HFFc6 (cell line): Measurements from ENCODE around the gene CIRBP. TPM values are rescaled to one million over a fixed set of nuclear protein-coding genes. Genes with fewer than 3 reads are reported as not detected.

Experiments used
- DNase-seq: peaks from one replicate; pipeline ENCODE4 v3.0.0-alpha.2; 2018
- H3K27ac Mint-ChIP-seq: 2 replicates; pipeline ENCODE4 v1.8.0; 2020; ENCODE audit warnings: mild to moderate bottlenecking, mixed read lengths
- H3K27me3 Mint-ChIP-seq: 2 replicates; pipeline ENCODE4 v1.8.0; 2021; ENCODE audit warnings: mild to moderate bottlenecking, moderate library complexity, mixed read lengths; ENCODE audit not compliant: insufficient read depth
- H3K36me3 Mint-ChIP-seq: 2 replicates; pipeline ENCODE4 v1.8.0; 2021; ENCODE audit warnings: low read depth, mixed read lengths
- H3K4me1 Mint-ChIP-seq: 2 replicates; pipeline ENCODE4 v1.8.0; 2020; ENCODE audit warnings: low read depth, mixed read lengths
- H3K4me3 Mint-ChIP-seq: 2 replicates; pipeline ENCODE4 v1.8.0; 2020; ENCODE audit warnings: mild to moderate bottlenecking, moderate library complexity, mixed read lengths
- H3K9me3 Mint-ChIP-seq: 2 replicates; pipeline ENCODE4 v1.8.0; 2020; ENCODE audit warnings: mild to moderate bottlenecking, mixed read lengths
- total RNA-seq, 6 experiments: library from RNA; stranded (reverse); fragmentation: NEBNext Ultra II Directional; extraction: Animal tissue kit (Norgen Biotek cat#: 25700); gene quantifications; 2 replicates in 1 of 6; 3 replicates in 5 of 6; pipeline ENCODE4 v1.2.3, GENCODE V29; 2021
- TF ChIP-seq, protein P1 (sequence below): fragments of 200-600 bp; sonication (generic); IDR thresholded peaks from 2 replicates; pipeline ENCODE4 v1.5.0; 2021; ENCODE audit warnings: antibody characterized with exemption, mild to moderate bottlenecking

CIRBP gene
- total RNA-seq, 6 experiments from 2014 or later: 160 to 243 (median 190) TPM

DNA sequence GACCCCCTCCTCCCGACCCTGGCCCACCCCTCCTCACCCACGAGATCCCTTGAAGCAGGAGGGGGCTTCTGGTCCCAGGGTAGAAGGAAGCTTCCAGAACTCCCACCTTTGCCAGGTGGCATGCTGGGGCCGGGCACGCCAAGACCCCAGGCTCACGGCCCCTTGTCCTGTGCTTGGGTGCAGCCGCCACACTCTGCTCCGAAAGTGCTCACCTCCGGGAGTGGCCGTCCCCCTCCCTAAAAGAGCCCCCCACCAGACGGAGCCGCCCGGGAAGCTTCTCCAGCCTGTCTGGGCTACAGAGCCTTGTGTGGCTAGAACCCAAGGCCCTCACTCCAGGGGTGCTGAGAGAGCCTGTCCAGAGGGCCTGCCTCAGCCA is 14.8 kb downstream of the CIRBP start:
- Mint-ChIP-seq H3K27ac (no peak overlapping the region), H3K4me3 (no peak overlapping the region), H3K4me1 (peaks cover 9% of the 10 kb centered on the region; the same call in 1 of the 2 replicates), H3K27me3 (peaks cover 20% of the 10 kb centered on the region), H3K36me3 (peaks cover 6% of the 10 kb centered on the region; the same call in 1 of the 2 replicates), H3K9me3 (no peaks in the 10 kb centered on the region)
- TF ChIP-seq, protein P1, sequence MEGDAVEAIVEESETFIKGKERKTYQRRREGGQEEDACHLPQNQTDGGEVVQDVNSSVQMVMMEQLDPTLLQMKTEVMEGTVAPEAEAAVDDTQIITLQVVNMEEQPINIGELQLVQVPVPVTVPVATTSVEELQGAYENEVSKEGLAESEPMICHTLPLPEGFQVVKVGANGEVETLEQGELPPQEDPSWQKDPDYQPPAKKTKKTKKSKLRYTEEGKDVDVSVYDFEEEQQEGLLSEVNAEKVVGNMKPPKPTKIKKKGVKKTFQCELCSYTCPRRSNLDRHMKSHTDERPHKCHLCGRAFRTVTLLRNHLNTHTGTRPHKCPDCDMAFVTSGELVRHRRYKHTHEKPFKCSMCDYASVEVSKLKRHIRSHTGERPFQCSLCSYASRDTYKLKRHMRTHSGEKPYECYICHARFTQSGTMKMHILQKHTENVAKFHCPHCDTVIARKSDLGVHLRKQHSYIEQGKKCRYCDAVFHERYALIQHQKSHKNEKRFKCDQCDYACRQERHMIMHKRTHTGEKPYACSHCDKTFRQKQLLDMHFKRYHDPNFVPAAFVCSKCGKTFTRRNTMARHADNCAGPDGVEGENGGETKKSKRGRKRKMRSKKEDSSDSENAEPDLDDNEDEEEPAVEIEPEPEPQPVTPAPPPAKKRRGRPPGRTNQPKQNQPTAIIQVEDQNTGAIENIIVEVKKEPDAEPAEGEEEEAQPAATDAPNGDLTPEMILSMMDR: no peak
- no peak for DNase-seq

DNA sequence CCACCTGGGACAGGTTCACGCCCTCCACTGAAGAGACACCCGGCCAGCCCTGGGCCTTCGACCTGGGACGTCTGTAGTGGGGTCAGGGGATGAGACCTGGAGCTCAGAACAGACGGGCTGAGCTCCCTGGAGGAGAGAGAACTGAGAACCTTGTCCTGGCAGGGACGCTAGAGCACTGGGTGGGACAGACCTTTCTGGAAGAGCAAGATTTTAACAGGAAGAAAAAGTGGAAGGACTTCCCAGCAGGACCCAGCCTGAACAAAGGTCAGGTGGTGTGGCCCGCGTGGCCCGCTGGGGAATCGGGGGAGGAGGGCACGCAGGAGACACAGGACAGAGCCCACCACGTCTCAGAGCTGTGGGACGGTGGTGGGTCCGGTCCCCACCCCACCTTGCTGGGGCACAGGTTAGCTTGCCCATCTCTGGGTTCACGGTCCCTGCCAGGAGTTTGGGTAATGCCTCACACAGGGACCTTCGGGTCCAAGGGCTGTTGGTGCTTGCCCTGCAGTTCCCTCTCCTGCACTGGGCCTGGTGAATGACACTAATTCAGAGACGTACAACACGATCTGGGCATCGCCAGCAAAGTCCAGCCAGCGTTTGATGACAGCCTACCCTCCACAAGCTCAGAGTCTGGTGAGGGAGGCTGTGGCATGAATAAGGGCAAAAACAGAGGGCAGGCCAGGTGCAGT is 15.3 kb downstream of the CIRBP start:
- DNase-seq: no peak

DNA sequence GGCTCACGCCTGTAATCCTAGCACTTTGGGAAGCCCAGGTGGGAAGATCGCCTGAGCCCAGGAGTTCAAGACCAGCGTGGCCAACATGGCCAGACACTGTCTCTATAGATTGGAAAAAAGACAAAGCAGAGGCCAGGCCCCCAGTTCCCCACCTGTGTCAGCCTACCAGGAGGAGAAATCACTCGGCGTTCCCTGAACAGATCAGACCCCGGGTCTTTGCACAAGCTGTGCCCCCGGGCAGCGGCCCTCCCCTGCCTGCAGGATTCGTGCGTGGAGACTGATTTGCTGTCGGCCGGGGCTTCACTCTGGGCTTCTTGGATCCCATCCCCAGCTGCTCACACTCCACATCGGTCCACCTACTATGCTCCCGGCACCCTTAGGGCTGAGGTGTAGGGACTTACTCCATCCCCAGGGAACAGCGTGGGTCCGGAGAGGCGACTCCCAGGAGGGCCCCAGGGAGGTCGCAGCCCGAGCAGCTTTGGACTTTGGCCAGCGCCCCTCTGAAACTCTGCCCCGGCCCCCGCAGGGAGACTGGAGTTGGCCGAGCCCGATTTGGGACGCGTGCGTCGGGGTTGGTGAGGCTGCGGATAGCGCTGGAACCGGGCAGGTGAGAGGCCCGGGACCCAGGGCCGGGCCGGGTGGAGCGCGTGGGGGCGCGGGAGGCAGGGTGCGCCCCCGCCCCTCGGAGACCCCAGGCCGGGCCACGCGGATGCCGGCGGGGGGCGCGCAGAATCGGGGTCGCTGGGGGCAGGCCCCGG is 16.0 kb downstream of the CIRBP start:
- H3K27ac Mint-ChIP-seq: no peak overlapping the region
- H3K36me3 Mint-ChIP-seq: peaks cover 4% of the 10 kb centered on the region; the same call in 1 of the 2 replicates
- peaks cover 3% of the 10 kb centered on the region; the same call in 1 of the 2 replicates for H3K4me1 Mint-ChIP-seq
- no peak for DNase-seq
- H3K9me3 Mint-ChIP-seq: no peaks in the 10 kb centered on the region
- peaks cover 24% of the 10 kb centered on the region for H3K27me3 Mint-ChIP-seq
- H3K4me3 Mint-ChIP-seq: no peak overlapping the region
- TF ChIP-seq, protein P1: no peak

More for the DNA sequence above, 15.3 kb downstream of the CIRBP start:
- Mint-ChIP-seq H3K36me3 (peaks cover 6% of the 10 kb centered on the region; the same call in 1 of the 2 replicates), H3K27ac (no peak overlapping the region), H3K4me1 (peaks cover 9% of the 10 kb centered on the region; the same call in 1 of the 2 replicates), H3K9me3 (no peaks in the 10 kb centered on the region), H3K27me3 (peaks cover 24% of the 10 kb centered on the region), H3K4me3 (no peak overlapping the region)
- TF ChIP-seq, protein P1: no peak

DNA sequence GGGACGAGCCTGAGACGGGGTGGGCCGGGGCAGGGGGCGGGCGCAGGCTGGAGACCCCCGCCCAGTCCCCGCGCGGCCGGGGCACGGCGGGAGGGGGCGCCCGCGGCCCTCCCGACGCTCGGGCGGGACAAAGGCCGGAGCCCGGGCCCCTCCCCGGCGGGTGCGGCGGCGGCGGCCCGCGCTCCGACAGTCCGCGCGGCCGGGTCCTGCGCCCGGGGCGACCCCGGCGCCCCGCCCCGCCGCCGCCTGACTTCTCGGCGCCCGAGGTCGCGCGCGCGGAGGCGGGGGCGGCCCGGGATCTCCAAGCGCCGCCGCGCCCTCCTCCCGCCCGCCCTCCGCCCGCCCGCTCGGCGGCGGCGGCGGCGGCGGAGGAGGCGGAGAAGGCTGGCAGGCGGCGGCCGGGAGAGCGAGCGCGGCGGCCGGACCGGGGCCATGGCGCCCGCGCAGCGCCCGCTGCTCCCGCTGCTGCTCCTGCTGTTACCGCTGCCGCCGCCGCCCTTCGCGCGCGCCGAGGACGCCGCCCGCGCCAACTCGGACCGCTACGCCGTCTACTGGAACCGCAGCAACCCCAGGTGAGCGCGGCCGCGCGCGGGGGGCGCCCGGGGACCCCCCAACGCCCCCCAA is 16.7 kb downstream of the CIRBP start, which contains the start of gene EFNA2:
Gene EFNA2 (plus strand): TSS at position 137 of the 624 bp plus-strand sequence. CDS start 296 bp downstream, at position 433.
- DNase-seq: no peak
- Mint-ChIP-seq H3K27me3 (peaks cover 24% of the 10 kb centered on the region), H3K4me1 (no peaks in the 10 kb centered on the region), H3K9me3 (no peaks in the 10 kb centered on the region), H3K27ac (no peak within 1 kb of the TSS), H3K36me3 (no peaks in the 10 kb centered on the region), H3K4me3 (no peak within 1 kb of the TSS)
- TF ChIP-seq, protein P1: no peak

DNA sequence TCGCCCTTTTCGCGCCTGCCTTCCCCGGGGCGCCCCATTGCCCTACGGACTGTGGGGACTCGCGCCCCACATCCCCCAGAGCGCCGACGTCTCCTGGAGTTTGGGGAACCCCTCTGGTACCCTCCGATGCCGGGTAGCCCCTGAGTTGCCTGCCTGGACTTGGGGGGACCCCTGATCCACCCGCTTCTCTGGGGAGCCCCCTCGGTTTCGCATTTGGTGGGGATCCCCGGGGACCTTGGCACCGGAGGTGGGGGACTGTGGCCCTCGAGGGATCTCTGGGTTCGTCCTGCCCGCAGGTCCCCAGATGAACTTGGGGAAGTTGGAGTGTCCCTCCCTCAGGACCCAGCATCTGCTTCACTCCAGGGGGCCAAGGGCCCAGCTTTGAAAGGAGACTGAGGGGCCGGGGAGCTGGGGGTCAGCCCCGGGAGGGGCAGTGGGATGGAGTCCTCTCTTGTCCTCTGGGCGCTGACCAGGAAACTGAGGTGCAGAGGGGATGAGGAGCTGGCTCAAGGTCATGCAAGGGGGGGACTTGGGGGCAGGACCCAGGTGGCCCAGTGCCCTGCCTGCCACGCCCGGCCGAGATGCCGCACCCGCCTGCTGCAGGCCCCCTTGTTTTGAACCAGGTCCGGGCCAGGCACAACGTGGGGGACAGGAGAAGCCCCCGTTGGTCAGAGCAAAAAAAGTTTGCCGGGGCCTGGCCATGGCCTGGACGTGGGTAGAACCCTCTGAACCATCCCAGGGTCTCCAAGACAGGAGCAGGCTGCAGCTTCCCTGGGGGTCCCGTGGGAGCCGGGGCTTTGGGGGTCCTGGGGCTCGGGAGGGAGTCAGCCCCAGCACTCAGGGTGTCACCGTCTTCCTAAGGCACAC is 17.6 kb downstream of the CIRBP start:
- TF ChIP-seq, protein P1: no peak
- H3K4me3 Mint-ChIP-seq: no peak overlapping the region
- DNase-seq: no peak
- no peaks in the 10 kb centered on the region for H3K9me3 Mint-ChIP-seq
- H3K4me1 Mint-ChIP-seq: no peaks in the 10 kb centered on the region
- peaks cover 23% of the 10 kb centered on the region for H3K27me3 Mint-ChIP-seq
- no peaks in the 10 kb centered on the region for H3K36me3 Mint-ChIP-seq
- H3K27ac Mint-ChIP-seq: no peak overlapping the region
